Measurements from ENCODE around the gene SLC22A5.
A peak's percentile ranks its signal among the peaks of the same experiment; 100 is the strongest.

The SLC22A5 gene

DNA sequence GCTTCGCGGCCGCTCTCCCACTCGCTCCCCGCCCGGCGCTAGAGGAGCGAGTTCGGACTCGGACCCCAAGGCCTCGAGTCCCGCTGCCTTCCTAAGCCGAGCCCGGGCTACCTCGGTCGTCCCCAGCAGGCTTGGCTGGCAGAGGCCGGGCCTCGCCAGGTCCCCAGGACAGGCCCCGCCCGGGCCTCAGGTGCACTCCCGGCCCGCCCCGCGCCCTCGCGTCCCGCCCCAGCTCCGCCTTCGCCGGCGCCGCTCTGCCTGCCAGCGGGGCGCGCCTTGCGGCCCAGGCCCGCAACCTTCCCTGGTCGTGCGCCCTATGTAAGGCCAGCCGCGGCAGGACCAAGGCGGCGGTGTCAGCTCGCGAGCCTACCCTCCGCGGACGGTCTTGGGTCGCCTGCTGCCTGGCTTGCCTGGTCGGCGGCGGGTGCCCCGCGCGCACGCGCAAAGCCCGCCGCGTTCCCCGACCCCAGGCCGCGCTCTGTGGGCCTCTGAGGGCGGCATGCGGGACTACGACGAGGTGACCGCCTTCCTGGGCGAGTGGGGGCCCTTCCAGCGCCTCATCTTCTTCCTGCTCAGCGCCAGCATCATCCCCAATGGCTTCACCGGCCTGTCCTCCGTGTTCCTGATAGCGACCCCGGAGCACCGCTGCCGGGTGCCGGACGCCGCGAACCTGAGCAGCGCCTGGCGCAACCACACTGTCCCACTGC lies at the start of gene SLC22A5:
SLC22A5 (plus strand) TSS at position 237 of the 707 bp plus-strand sequence; CDS start at position 500, 263 bp downstream.
- DNase-seq (ENCODE audit: low read depth) = peak; percentile 25

DNA sequence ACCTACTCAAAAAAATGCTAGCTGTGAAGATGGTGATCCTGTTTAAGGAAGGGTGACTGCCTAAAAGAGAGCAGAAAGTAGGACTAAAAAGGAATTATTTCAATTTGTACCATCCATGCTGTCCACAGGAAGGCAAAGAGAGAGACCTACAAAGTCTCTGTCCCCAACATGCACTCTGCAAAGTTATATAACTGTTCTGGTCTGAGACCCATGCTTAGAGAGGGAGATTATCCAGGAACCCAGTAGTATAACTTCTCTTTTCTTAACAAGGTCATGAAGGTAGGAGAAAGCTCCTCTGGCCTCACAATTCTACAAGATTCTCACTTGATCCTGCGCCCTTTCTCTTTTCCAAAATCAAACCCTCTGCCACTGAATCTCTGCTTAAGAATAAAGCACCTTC lies 49.5 kb upstream of the SLC22A5 start:
- DNase-seq (ENCODE audit: low read depth) = no peak

DNA sequence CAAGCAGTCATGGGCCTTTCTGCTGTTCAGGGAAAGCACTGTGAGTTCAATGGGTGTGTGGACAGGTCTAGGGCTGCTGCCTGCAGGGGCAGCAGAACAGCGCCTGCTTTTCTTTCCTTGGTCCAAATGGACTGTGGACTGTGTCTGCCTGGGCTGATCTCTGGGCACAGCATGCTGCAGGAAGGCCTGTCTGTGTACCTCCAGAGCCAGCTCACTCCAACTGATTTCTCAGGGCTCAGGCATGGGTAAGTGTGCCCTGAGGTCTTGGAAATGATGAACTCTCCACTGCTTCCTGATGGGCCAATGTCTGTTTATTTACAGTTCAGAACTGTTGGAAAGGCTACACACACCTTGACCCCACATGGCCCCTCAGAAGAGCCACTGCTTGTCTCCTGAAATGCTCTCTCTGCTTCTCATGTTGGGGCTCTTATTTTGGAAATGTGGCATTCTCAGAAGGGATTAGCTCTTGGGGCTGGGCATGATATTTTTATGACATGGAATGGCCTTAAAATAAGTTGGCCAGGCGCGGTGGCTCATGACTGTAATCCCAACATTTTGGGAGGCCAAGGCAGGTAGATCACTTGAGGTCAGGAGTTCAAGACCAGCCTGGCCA lies 48.3 kb upstream of the SLC22A5 start:
- no peak for DNase-seq (ENCODE audit: low read depth)

DNA sequence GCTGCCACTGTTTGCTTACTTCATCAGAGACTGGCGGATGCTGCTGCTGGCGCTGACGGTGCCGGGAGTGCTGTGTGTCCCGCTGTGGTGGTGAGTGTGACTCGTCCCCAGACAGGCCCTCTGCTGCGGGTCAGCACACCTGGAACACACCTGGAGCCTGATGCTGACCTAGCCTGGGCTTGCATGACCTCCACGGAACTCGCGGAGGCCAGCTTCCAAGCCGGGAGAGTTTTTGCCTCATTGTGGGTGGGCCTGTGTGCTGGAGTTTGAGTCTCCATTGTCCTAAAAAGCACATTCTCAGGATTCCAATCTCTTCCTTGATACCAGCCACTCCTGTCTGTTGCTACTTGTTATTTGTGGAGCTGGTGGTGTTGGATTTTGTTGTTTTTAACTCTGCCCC lies 47.2 kb upstream of the SLC22A5 start:
- no peak for DNase-seq (ENCODE audit: low read depth)

DNA sequence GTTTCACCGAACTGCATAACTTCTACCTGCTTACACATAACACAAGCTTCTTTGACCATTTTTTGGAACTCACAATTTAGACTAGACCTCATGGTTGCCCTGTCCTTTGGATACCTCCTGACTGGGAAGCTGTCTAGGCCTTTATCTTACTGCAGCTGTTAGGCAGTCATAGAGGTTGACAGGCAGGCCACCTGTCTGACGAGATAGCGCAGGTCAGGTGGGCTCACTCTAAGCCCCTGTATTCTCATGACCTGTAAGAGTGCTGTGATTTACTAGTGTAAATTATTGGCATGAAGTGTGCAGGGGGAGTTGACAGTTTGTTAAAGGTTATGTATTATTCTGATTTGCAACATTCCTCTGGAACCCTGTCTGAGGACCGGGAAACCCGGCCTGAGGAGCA lies 46.3 kb upstream of the SLC22A5 start:
- DNase-seq (ENCODE audit: low read depth) = no peak

DNA sequence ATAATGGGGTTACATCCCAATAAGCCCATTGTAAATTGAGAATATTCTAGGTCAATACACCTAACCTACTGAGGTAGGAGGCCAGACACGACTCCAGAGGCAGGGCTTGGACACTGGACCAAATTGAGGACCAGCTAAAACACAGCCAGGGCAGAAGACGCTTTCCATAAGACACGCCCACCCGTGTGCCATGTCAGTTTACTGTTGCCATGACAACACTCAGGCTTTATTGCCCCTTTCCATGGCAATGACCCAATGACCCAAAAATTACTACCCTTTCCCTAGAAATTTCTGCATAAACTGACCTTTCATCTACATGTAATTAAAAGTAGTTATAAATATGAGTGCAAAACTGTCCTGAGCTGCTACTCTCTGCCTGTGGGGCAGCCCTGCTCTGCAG lies 43.8 kb upstream of the SLC22A5 start:
- no peak for DNase-seq (ENCODE audit: low read depth)

DNA sequence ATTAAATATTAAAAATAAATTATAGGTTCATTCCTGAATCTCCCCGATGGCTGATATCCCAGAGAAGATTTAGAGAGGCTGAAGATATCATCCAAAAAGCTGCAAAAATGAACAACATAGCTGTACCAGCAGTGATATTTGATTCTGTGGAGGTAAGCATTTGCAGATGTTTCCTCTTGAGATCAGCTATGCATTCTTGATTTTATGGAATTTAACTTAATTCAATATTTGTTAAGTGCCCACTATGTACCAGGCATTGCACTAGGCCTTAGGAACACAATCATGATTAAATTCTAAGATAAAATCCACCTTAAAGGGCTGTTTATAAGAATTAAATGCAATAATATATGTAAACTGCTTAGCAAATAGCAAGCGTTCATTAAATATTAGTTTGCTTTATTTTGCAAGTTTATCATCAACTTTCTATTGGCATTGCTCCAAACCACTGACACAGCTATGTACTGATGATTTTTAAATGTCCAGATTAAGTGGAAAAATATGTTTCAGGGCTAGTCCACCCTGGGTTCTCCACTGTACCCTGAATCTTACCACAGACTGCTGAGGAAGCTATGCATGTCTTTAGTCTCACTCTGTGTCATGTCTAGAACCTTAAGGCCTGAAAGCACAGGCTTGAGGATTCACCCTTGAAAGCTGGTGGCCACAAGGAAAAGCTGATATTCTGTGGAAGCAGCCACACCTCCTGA lies 42.1 kb upstream of the SLC22A5 start:
- DNase-seq (ENCODE audit: low read depth) = peak; percentile 89

DNA sequence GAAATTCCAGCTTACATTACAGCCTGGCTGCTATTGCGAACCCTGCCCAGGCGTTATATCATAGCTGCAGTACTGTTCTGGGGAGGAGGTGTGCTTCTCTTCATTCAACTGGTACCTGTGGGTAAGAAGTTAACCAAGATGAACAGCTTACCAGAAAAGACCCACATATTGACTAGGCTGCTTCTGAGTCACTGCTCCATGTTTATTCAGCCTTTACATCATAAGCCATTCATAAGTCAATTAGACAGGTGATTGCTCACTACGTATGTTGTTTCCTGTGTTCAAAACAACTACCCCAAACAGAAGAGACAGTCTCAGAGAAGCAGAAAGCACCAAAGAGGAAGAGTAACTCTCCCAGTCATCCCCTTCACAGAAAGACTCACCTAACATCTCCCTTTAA lies 34.7 kb upstream of the SLC22A5 start:
- peak; percentile 71 for DNase-seq (ENCODE audit: low read depth)

DNA sequence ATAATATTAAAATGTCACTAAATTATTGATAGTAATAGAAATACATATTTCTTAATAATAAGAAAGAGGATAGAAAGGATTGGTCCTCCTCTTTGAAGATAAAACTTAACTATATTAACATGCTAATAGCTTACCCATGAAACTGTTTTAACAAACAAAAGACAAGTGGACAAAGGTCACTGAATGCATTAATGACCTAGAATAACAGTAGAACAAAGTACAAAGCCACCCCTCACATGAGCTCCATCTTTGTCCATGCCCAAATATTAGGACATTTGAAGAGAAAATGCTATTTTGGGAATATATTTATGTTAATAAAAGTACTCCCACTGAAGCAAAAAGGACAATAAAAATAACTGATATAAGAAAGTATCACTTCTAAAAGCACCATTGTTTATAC lies 34.1 kb upstream of the SLC22A5 start:
- DNase-seq (ENCODE audit: low read depth) = no peak

DNA sequence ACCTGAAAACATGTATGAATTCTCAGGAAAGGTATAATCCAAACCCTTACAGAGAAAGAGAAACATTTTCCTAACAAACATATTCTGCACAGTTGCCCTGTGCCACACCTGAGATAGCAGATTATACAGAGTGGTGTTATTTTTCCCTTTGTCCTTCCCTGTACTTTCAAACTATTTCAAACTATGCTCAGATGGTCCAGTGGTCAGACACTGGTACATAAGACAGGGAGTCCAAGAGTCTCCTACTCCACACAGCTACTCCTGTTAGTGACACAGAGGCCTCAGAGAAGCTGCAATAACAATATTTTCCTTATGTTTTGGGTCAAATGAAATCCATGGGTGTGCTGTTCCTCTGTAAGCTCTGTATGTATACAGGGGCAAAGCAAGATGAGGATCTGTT lies 30.0 kb upstream of the SLC22A5 start:
- DNase-seq (ENCODE audit: low read depth) = no peak

DNA sequence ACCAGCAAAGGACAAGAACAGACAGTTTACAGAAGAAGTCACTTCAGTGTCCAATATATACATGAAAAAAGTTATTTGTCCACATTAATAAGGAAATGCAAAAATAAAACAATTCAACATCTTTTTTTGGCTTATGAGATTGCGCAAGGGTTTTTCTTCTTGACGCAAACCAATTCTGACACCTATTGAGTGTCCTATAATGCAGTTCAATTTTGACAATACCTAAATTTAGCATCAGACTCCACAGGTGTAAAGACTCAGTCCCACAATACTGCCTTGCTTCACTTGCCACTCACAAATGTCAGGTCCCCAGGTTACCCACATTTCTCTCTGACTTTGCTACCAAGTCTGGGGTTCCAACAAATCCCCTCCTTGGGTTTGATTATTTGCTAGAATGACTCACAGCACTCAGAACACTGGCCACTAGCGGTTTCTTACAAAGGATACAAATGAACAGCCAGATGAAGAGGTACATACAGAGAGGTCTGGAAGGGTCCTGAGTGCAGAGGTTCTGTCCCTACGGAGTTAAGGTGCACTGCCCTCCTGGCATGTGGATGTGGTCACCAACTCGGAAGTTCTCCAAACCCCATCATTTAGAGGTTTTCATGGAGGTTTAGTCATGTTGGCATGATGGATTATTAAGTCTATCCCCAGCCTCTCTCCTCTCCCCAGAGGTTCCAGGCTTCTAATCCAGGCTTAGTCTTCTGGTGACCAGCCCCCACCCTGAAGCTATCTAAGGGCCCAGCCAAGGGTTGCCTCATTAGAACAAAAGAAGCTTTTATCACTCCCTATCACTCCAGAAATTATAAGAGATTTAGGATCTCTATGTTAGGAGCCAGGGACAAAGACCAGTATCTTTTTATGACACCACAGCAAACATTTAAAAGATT lies 27.0 kb upstream of the SLC22A5 start:
- peak; percentile 63 for DNase-seq (ENCODE audit: low read depth)

DNA sequence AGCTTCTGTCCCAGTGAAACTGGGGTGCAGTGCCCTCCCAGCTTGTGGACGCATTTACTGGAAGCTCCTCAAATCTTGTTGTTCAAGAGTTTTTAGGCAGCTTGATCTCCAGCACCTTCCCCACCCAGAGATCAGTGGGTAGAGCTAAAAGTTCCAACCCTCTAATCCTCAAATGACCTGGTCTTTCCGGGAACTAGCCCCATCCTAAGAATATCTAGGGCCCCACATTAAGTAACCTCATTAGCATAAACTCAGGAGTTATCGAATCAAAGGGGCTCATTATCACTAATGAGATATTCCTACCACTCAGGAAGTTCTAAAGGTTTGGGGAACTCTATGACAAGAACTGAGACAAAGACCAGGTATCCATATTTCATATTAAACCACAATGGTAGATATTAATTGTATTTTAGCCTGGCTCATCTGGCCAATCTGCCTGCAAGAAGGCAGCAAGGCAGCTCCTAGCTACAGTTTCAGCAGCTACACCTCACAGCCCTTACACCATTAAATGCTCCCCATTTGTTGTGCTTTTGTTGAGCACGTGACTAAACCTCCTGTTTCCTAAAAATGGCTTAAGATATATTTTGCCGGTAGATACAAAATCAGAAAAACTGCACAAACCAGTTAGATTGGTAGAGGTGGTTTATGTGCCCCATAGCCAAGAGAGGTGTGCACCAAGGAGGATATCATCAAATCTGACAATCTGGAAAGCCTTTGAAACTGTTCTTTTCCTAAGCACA lies 24.6 kb upstream of the SLC22A5 start:
- peak; percentile 6 for DNase-seq (ENCODE audit: low read depth)

DNA sequence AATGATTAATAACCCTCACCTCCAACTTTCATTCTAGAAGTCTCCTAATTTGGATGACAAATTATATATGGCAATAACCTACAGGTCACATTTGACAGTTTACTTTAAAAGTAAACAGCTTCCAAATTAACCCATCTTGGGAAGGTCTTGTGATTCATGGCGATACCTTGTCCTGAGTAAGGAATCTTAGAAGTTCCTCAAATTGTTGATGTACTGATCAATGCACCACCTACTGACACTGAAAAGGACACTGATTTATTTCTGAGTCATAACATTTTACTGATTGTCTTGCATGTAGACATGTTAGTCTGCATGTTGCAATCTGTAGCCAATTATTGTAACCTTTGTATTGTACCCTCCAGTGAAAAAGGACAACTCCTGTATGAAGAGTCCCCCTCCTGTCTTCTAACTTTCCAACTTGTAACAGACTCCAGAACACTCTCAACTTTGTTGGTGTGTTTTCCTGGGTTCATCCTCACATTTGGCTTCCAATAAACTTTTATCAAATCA lies 16.0 kb upstream of the SLC22A5 start:
- DNase-seq (ENCODE audit: low read depth) = no peak

DNA sequence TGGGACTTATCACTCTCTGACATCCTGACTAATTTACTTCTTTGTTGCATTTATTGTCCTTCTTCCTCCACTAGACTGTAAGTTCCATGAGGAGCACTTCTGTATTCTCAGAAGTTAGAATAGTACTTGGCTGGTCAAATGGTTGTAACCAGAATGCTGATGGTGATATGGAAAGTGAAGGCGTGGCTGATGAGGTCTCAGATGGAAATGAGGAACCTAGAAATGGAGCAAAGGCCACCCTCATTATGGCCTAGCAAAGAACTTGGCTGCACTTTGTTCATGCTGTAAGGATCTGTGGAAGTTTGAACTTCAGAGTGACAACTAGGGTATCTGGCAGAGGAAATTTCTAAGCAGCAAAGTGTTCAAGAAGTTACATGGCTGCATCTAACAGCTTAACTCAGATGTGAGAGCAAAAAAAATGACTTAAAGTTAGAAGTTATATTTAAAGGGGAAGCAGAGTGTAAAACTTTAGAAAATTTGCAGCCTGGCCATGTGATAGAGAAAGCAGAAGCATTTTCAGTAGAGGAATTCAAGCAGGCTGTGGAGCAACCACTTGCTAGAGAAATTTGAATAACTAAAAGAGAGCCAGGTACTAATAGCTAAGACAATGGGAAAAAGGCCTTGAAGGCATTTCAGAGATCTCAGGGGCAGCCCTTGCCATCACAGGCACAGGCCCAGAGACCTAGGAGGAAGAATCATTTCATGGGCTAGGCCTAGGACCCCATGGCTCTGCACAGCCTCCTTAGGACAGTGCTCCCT lies 14.9 kb upstream of the SLC22A5 start:
- DNase-seq (ENCODE audit: low read depth) = no peak

DNA sequence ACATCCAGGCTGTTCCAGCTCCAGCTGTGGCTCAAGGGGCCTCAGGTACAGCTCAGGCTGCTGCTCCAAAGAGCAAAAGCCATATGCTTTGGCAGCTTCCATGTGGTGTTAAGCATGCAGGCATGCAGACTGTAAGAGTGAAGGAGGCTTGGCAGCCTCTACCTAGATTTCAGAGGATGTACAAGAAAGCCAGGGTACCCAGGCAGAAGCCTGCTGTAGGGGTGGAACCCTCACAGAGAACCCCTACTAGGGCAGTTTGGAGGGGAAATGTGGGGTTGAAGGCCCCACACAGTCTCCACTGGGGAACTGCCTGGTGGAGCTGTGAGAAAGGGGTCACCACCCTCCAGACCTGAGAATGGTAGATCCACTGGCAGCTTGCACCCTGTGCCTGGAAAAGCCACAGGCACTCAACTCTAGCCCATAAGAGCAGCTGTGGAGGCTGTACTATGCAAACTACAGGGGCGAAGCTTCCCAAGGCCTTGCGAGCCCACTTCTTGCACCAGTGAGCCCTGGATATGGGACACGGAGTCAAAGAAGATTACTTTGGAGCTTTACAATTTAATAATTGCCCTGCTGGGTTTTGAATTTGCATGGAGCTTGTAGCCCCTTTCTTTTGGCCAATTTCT lies 14.3 kb upstream of the SLC22A5 start:
- DNase-seq (ENCODE audit: low read depth) = no peak

DNA sequence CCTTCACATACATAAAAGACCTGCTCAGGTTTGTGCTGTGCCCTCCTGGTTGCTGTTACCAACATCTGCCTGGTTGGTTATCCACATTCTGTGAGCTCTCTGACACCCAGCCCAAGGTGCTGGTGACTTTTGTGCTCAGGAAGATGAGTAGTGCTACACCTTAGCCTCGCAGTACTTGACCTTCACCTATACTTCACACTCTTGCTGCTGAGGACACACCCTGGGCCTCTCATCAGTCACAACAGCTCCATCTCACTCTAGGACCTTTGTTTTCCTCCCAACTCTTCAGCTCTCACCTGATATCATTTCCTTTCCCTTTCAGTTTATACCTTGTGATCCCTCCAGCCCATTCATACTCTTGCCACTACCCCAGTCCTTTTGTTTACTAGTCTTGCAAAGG lies 10.7 kb upstream of the SLC22A5 start:
- no peak for DNase-seq (ENCODE audit: low read depth)

DNA sequence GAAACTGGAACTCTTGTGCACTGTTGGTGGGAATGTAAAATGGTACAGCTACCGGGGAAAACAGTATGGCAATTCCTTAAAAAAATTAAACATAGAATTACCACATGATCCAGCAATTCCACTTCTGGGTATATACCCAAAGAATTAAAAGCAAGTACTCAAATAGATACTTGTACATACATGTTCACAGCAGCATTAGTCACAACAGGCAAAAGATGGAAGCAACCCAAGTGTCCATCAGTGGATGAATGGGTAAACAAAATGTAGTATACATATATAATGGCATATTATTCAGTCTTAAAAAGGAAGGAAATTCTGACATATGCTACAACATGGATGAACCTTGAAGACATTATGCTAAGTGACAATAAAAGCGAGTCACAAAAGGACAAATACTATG lies 7.4 kb upstream of the SLC22A5 start:
- DNase-seq (ENCODE audit: low read depth) = no peak

DNA sequence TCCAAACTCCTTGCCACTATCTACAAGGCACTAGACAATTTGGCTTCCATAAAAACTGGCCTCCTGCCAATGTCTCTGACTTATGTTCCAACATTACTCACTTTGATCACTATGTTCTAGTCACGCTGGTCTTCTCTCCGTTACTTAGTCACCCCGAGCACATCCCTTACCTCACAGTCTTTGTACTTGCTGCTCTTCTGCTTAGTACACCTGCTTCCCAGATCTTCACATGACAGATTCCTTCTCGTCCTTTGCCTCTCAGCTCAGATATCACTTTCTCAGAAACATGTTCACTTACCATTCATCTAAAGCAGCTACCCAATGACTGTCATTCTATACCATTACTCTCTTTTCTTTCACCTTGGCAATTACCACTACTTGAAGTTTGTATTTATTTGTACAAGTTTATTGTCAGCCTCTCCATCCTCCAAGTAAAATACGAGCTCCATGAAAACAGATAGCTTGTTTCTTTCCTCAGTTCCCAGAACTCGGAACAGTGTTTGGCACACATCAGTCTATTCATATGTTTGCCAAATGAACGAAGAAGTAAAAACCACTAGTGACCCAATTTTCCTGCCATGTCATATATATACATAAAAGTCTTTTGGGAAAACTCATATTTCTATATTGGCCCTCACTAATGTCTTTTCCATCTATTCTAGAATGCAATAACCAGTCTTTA lies 5.9 kb upstream of the SLC22A5 start:
- DNase-seq (ENCODE audit: low read depth) = peak; percentile 90

DNA sequence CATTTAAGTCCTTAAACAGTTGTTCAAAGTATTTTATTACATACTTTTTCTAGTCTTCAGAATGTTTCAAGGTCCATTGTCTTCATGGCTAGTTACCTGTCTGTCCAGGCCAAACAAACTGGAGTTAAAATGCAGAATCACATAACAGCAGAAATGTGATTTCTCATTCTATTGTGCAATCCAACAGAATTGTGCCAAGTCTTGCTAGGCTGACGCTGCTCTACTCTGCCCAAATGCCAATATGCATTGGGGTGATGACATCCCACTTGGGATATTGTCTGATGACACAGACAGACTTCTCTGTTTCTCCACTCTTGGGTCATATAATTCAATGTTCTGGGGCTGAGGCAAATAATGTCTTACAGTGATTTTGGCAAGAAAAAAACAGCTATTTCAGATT lies 5.2 kb upstream of the SLC22A5 start:
- DNase-seq (ENCODE audit: low read depth) = peak; percentile 89

DNA sequence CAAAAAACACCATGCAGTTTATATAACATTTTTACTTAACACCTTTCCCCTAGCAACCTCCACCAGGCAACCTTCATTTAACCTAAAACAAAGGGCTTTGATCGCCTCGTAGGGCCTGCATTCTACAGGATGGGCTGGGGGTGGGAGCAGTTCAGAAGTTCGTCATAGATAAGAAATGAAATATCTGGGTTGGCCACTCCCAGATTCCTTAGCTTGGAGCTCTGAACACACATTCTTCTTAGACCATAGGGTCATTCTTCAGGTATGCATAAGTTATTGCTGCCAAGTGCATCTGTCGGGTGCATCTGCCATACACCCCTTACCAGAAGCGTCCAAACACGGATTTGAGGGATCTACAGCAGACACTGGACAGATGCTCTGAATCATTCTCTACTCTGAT lies 4.3 kb upstream of the SLC22A5 start:
- DNase-seq (ENCODE audit: low read depth) = peak; percentile 99
